ENCODE data around the gene CWH43. TPM values are rescaled to one million over a fixed set of nuclear protein-coding genes. Genes with fewer than 3 reads are reported as not detected.
"Not testable (repeated sequence)": the region's sequence is repeated elsewhere in the genome, so short reads cannot be mapped to it uniquely, and the experiment has no call there.

CWH43 gene
- total RNA-seq, 1 donor from 2014 or later, result not detected

DNA sequence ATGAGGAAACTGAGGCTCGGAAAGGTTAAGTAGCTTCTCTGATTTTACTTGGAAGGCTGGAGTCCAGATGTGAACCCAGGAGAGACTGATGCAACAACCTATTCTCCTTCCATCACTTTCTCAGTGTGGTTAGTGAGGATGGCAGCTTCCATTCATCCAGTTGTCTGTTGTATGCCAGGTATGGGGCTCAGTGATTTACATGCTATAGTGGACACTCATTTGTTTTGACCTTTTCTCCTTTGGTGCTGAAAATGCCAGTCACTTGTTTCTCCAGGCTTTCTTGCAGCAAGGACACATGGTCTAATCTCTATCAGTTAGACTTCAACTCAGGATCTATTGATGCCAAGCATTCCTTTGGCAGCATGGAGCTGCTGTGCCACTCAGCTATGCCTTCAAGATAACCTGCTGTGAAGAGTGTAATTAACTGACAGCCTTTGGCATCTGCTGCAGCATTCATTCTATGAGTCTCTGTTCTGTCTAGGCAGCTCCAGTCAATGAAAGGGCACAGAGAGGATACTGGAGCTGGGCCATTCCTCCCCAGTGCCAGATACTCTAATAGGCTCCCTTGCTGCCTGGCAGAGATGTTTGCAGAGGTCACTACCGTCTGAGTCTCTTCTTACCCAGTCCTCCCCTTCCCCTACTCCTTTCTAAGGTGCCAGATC lies 11.0 kb upstream of the CWH43 start:
- intact Hi-C loops (cut with micrococcal nuclease), result no loop called here
- no peaks in the 10 kb centered on the region for H3K36me3 ChIP-seq
- no peak overlapping the region for H3K27ac ChIP-seq (replicated peaks)
- H3K27me3 ChIP-seq (ENCODE audit: low read depth), result peaks cover 19% of the 10 kb centered on the region
- no peak for DNase-seq
- no peak overlapping the region for H3K4me3 ChIP-seq
- TF ChIP-seq, protein P1, sequence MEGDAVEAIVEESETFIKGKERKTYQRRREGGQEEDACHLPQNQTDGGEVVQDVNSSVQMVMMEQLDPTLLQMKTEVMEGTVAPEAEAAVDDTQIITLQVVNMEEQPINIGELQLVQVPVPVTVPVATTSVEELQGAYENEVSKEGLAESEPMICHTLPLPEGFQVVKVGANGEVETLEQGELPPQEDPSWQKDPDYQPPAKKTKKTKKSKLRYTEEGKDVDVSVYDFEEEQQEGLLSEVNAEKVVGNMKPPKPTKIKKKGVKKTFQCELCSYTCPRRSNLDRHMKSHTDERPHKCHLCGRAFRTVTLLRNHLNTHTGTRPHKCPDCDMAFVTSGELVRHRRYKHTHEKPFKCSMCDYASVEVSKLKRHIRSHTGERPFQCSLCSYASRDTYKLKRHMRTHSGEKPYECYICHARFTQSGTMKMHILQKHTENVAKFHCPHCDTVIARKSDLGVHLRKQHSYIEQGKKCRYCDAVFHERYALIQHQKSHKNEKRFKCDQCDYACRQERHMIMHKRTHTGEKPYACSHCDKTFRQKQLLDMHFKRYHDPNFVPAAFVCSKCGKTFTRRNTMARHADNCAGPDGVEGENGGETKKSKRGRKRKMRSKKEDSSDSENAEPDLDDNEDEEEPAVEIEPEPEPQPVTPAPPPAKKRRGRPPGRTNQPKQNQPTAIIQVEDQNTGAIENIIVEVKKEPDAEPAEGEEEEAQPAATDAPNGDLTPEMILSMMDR (IDR thresholded peaks at IDR 0.05; ENCODE audit: borderline replicate concordance), result no peak
- no peaks in the 10 kb centered on the region for H3K9me3 ChIP-seq (replicated peaks)
- no peaks in the 10 kb centered on the region for H3K4me1 ChIP-seq

GRCh38 chr4:48976041-48976440 lies 10.0 kb upstream of the CWH43 start:
- TF ChIP-seq, protein P1 (IDR thresholded peaks at IDR 0.05; ENCODE audit: borderline replicate concordance), result no peak
- Histone ChIP-seq H3K27me3 (ENCODE audit: low read depth) (peaks cover 19% of the 10 kb centered on the region), H3K4me3 (no peak overlapping the region), H3K4me1 (no peaks in the 10 kb centered on the region), H3K36me3 (no peaks in the 10 kb centered on the region), H3K27ac (replicated peaks) (no peak overlapping the region), H3K9me3 (replicated peaks) (no peaks in the 10 kb centered on the region)
- intact Hi-C loops (cut with micrococcal nuclease), result no loop called here
- no peak for DNase-seq

- Histone ChIP-seq H3K36me3 (no peaks in the 10 kb centered on the region), H3K27ac (replicated peaks) (no peak overlapping the region), H3K27me3 (ENCODE audit: low read depth) (peaks cover 52% of the 10 kb centered on the region), H3K4me1 (no peaks in the 10 kb centered on the region), H3K4me3 (no peak overlapping the region), H3K9me3 (replicated peaks) (peaks cover 5% of the 10 kb centered on the region)
- TF ChIP-seq, protein P1 (IDR thresholded peaks at IDR 0.05; ENCODE audit: borderline replicate concordance), result no peak
- no peak for DNase-seq
- intact Hi-C loops (cut with micrococcal nuclease), result no loop called here
These were observed 6.0 kb upstream of the CWH43 start for GRCh38 chr4:48979914-48980579.

DNA sequence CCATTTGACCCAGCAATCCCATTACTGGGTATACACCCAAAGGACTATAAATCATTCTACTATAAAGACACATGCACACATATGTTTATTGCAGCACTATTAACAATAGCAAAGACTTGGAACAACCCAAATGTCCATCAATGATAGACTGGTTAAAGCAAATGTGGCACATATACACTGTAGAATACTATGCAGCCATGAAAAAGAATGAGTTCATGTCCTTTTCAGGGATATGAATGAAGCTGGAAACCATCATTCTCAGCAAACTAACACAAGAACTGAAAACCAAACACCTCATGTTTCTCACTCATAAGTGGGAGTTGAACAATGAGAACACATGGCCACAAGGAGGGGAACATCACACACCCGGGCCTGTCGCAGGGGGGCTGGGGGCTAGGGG lies 2.1 kb upstream of the CWH43 start:
- H3K36me3 ChIP-seq; H3K4me1 ChIP-seq; H3K4me3 ChIP-seq; H3K9me3 ChIP-seq (replicated peaks); intact Hi-C loops (cut with micrococcal nuclease); H3K27ac ChIP-seq (replicated peaks); DNase-seq: not testable (repeated sequence)
- peaks cover 70% of the 10 kb centered on the region for H3K27me3 ChIP-seq (ENCODE audit: low read depth)

DNA sequence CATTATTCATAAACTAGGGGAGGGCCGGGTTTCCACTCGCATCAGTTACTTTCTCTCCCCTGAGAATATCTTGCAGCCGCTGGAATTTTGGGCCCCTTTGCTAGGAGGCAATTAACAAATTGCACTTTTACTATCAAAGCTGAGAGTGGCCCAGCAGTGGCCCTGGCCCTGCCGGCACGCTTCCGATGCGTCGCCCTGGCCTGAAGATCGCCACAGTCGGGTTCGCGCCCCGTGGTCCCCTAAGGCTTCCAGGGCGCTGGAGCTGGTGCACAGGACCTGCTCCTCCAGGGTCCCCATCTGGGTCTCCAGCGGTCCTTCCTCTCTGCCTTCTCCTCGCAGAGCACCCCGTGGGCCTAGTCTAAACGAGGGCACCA lies 486 bp upstream of the CWH43 start:
- Histone ChIP-seq H3K27me3 (ENCODE audit: low read depth) (peaks cover 70% of the 10 kb centered on the region), H3K36me3 (no peaks in the 10 kb centered on the region), H3K4me1 (peaks cover 9% of the 10 kb centered on the region), H3K4me3 (peak overlapping the region; percentile 50), H3K9me3 (replicated peaks) (peaks cover 5% of the 10 kb centered on the region), H3K27ac (replicated peaks) (no peak overlapping the region)
- TF ChIP-seq, protein P1 (IDR thresholded peaks at IDR 0.05; ENCODE audit: borderline replicate concordance), result no peak
- no peak for DNase-seq
- intact Hi-C loops (cut with micrococcal nuclease), result no loop called here

DNA sequence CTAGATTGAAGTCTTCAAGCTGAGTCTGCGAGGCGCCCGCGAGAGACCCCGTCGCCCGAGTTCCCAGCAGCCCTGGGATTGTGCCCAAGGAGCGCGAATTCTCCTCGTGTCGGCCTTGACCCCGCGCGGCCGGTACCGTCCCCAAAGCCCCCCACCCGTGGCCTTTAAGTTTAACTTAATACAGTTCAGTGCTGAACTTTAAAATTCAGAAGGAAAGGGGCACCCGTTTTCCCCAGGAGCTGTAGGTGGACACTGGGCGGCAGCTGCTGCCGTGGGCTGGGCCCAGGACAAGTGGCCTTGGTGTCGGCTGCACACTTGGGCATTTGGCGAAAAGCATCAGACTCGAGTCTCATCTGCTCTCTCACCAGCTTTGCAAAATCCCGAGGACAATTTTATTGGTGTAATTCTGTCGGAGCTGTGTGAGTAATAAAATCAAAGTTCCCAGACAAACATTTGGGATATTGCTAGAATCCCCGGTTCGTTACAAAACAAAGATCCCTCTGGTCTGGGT lies 634 bp downstream of the CWH43 start:
- Histone ChIP-seq H3K4me1 (peaks cover 9% of the 10 kb centered on the region), H3K27me3 (ENCODE audit: low read depth) (peaks cover 70% of the 10 kb centered on the region), H3K27ac (replicated peaks) (no peak overlapping the region), H3K9me3 (replicated peaks) (peaks cover 5% of the 10 kb centered on the region), H3K36me3 (no peaks in the 10 kb centered on the region), H3K4me3 (peak overlapping the region; percentile 50)
- intact Hi-C loops (cut with micrococcal nuclease), result no loop called here
- TF ChIP-seq, protein P1 (IDR thresholded peaks at IDR 0.05; ENCODE audit: borderline replicate concordance), result no peak
- no peak for DNase-seq

Data from left ventricle myocardium inferior (tissue), 1 donor.